Inferior parietal cortex (tissue), 1 donor: ENCODE results near the gene DNAJB12.

ENCODE experiments used
- DNase-seq: peaks from one replicate; pipeline ENCODE4 v3.0.0-alpha.2; 2016; ENCODE audit errors: extremely low spot score

Gene DNAJB12

GRCh38 chr10:72295330-72295910, 59.3 kb downstream of the DNAJB12 start:
- DNase-seq = no peak

- no peak for DNase-seq
Observed at GRCh38 chr10:72292223-72292691, 62.5 kb downstream of the DNAJB12 start.

- no peak for DNase-seq
Observed at GRCh38 chr10:72291019-72291532, 63.6 kb downstream of the DNAJB12 start.

- no peak for DNase-seq
Observed at GRCh38 chr10:72285972-72286521, 68.7 kb downstream of the DNAJB12 start.

- DNase-seq = no peak
Observed at GRCh38 chr10:72283131-72283530, 71.6 kb downstream of the DNAJB12 start.
